WTC11 (cell line): Measurements from ENCODE around the gene FBXO33. TPM values are rescaled to one million over a fixed set of nuclear protein-coding genes. Genes with fewer than 3 reads are reported as not detected.

Experiments
- ATAC-seq: fragments of 200-7000 bp; cut with Tn5 transposase; 2 replicates; pipeline ENCODE4 v1.10.0; 2021; ENCODE audit warnings: mild to moderate bottlenecking, moderate library complexity
- CTCF ChIA-PET: fragments of 300-600 bp; sonication (Branson Sonifier 250); formaldehyde crosslinking; loops from one replicate; lab custom pipeline; 2021; ENCODE audit warnings: antibody characterized with exemption; lab: Charles Lee
- POLR2A ChIA-PET: fragments of 350-600 bp; sonication (Branson Sonifier 250); formaldehyde crosslinking; loops from one replicate; lab custom pipeline; 2021; ENCODE audit warnings: antibody characterized with exemption; lab: Charles Lee
- DNase-seq: peaks from one replicate; pipeline ENCODE4 v3.0.0; 2021; ENCODE audit warnings: low spot score
- H3K27ac Mint-ChIP-seq: 2 replicates; pipeline ENCODE4 v1.8.0; 2021; ENCODE audit warnings: mixed read lengths
- H3K27me3 Mint-ChIP-seq: 2 replicates; pipeline ENCODE4 v1.8.0; 2021; ENCODE audit warnings: low read depth, mild to moderate bottlenecking, moderate library complexity, mixed read lengths
- H3K36me3 Mint-ChIP-seq: 2 replicates; pipeline ENCODE4 v1.8.0; 2021; ENCODE audit warnings: mixed read lengths
- H3K4me1 Mint-ChIP-seq: 2 replicates; pipeline ENCODE4 v1.8.0; 2022; ENCODE audit warnings: mixed read lengths
- H3K4me3 Mint-ChIP-seq: 2 replicates; pipeline ENCODE4 v1.8.0; 2021; ENCODE audit warnings: mild to moderate bottlenecking, moderate library complexity, mixed read lengths
- H3K9me3 Mint-ChIP-seq: 2 replicates; pipeline ENCODE4 v1.8.0; 2021; ENCODE audit warnings: mixed read lengths
- FOXP1 ChIP-seq: sonication (generic); formaldehyde crosslinking; IDR thresholded peaks from 2 replicates; pipeline ENCODE4 v1.8.0; 2022; ENCODE audit warnings: missing genetic modification reagents, mild to moderate bottlenecking, moderate library complexity, borderline replicate concordance
- NFE2L1 ChIP-seq: sonication (generic); formaldehyde crosslinking; IDR thresholded peaks from 2 replicates; pipeline ENCODE4 v1.8.1; 2023; ENCODE audit warnings: missing genetic modification reagents
- NR1H2 ChIP-seq: sonication (generic); formaldehyde crosslinking; IDR thresholded peaks from 2 replicates; pipeline ENCODE4 v1.9.0; 2021; ENCODE audit warnings: mild to moderate bottlenecking, moderate library complexity, missing genetic modification reagents
- OVOL2 ChIP-seq: fragments of 250-450 bp; sonication (Bioruptor Pico); IDR thresholded peaks from 2 replicates; pipeline ENCODE4 v1.9.0; 2021; ENCODE audit warnings: mild to moderate bottlenecking, borderline replicate concordance
- TP53 ChIP-seq: sonication (generic); formaldehyde crosslinking; IDR thresholded peaks from 2 replicates; pipeline ENCODE4 v1.8.1; 2023; ENCODE audit warnings: mild to moderate bottlenecking, missing genetic modification reagents
- ZNF263 ChIP-seq: sonication (generic); formaldehyde crosslinking; IDR thresholded peaks from 2 replicates; pipeline ENCODE4 v1.8.1; 2022; ENCODE audit warnings: low read depth, mild to moderate bottlenecking, moderate library complexity, missing genetic modification reagents
- ZNF317 ChIP-seq: sonication (generic); formaldehyde crosslinking; IDR thresholded peaks from 2 replicates; pipeline ENCODE4 v1.8.1; 2023; ENCODE audit warnings: low read depth, mild to moderate bottlenecking, moderate library complexity, missing genetic modification reagents, borderline replicate concordance
- ZNF423 ChIP-seq: fragments of 250-450 bp; sonication (Bioruptor Pico); IDR thresholded peaks from 2 replicates; pipeline ENCODE4 v2.1.2; 2022; ENCODE audit warnings: mild to moderate bottlenecking, moderate library complexity
- total RNA-seq: library from RNA; stranded (reverse); gene quantifications from 3 replicates; pipeline ENCODE4 v1.2.3, GENCODE V29; 2021
- TF ChIP-seq, protein P1 (sequence below): sonication (generic); formaldehyde crosslinking; IDR thresholded peaks from 2 replicates; pipeline ENCODE4 v1.8.1; 2023; ENCODE audit warnings: mild to moderate bottlenecking, missing genetic modification reagents, moderate library complexity
- TF ChIP-seq, protein P2 (sequence below): sonication (generic); formaldehyde crosslinking; IDR thresholded peaks from 2 replicates; pipeline ENCODE4 v1.8.0; 2022; ENCODE audit warnings: mild to moderate bottlenecking, missing genetic modification reagents
- TF ChIP-seq, protein P3 (sequence below): sonication (generic); formaldehyde crosslinking; IDR thresholded peaks from 2 replicates; pipeline ENCODE4 v1.8.0; 2023; ENCODE audit warnings: missing genetic modification reagents
- TF ChIP-seq, protein P4 (sequence below): sonication (generic); formaldehyde crosslinking; IDR thresholded peaks from 2 replicates; pipeline ENCODE4 v1.8.1; 2023; ENCODE audit warnings: mild to moderate bottlenecking, missing genetic modification reagents
- TF ChIP-seq, protein P5 (sequence below): sonication (generic); formaldehyde crosslinking; IDR thresholded peaks from 2 replicates; pipeline ENCODE4 v1.8.1; 2022; ENCODE audit warnings: low read depth, missing genetic modification reagents, borderline replicate concordance
- TF ChIP-seq, protein P6 (sequence below): fragments of 250-450 bp; sonication (Bioruptor Pico); IDR thresholded peaks from 2 replicates; pipeline ENCODE4 v1.9.0; 2021; ENCODE audit warnings: mild to moderate bottlenecking
- TF ChIP-seq, protein P7 (sequence below): sonication (generic); formaldehyde crosslinking; IDR thresholded peaks from 2 replicates; pipeline ENCODE4 v1.8.0; 2023; ENCODE audit warnings: mild to moderate bottlenecking, missing genetic modification reagents

Gene FBXO33
- total RNA-seq, 1 experiment from 2014 or later, result 7.8 TPM

DNA sequence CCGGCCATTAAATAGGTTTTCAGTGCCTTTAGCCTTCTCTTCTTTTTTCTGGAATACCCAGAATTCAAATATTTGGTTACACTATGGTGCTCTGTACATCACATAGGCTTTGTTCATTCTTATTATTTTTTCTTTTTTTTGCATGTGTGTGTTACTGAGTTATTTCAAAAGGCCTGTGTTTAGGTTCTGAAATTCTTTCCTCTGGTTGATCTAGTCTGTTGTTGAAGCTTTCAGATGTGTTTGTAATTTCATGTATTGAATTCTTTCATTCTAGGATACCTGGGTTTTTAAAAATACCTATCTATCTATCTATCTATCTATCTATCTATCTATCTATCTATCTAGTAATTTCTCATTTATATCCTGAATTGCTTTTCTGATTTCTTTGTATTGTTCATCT is 66.9 kb downstream of the FBXO33 start:
- ATAC-seq (no peak), DNase-seq (no peak)
- CTCF ChIA-PET, result interaction anchor here (1.1 kb wide), 1 partner anchor 134 kb away, joined by 3 read pairs; no protein-coding TSS in a partner anchor
- POLR2A ChIA-PET, result no interaction called here
- peaks cover 22% of the 10 kb centered on the region for H3K36me3 Mint-ChIP-seq
- H3K27me3 Mint-ChIP-seq, result no peaks in the 10 kb centered on the region
- H3K4me3 Mint-ChIP-seq, result no peak overlapping the region
- no peak overlapping the region for H3K27ac Mint-ChIP-seq
- peaks cover 35% of the 10 kb centered on the region for H3K4me1 Mint-ChIP-seq
- TF ChIP-seq, protein P1, sequence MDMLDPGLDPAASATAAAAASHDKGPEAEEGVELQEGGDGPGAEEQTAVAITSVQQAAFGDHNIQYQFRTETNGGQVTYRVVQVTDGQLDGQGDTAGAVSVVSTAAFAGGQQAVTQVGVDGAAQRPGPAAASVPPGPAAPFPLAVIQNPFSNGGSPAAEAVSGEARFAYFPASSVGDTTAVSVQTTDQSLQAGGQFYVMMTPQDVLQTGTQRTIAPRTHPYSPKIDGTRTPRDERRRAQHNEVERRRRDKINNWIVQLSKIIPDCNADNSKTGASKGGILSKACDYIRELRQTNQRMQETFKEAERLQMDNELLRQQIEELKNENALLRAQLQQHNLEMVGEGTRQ, result no peak
- TF ChIP-seq, protein P2, sequence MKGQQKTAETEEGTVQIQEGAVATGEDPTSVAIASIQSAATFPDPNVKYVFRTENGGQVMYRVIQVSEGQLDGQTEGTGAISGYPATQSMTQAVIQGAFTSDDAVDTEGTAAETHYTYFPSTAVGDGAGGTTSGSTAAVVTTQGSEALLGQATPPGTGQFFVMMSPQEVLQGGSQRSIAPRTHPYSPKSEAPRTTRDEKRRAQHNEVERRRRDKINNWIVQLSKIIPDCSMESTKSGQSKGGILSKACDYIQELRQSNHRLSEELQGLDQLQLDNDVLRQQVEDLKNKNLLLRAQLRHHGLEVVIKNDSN (CRISPR knock-in tag), result no peak
- TF ChIP-seq ZNF423 (CRISPR knock-in tag) (no peak), OVOL2 (no peak), ZNF263 (CRISPR knock-in tag) (no peak), ZNF317 (CRISPR knock-in tag) (no peak), FOXP1 (CRISPR knock-in tag) (no peak), NR1H2 (CRISPR knock-in tag) (no peak), TP53 (CRISPR knock-in tag) (no peak), NFE2L1 (CRISPR knock-in tag) (no peak)
- TF ChIP-seq, protein P3, sequence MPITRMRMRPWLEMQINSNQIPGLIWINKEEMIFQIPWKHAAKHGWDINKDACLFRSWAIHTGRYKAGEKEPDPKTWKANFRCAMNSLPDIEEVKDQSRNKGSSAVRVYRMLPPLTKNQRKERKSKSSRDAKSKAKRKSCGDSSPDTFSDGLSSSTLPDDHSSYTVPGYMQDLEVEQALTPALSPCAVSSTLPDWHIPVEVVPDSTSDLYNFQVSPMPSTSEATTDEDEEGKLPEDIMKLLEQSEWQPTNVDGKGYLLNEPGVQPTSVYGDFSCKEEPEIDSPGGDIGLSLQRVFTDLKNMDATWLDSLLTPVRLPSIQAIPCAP, result no peak
- TF ChIP-seq, protein P4, sequence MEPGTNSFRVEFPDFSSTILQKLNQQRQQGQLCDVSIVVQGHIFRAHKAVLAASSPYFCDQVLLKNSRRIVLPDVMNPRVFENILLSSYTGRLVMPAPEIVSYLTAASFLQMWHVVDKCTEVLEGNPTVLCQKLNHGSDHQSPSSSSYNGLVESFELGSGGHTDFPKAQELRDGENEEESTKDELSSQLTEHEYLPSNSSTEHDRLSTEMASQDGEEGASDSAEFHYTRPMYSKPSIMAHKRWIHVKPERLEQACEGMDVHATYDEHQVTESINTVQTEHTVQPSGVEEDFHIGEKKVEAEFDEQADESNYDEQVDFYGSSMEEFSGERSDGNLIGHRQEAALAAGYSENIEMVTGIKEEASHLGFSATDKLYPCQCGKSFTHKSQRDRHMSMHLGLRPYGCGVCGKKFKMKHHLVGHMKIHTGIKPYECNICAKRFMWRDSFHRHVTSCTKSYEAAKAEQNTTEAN, result no peak
- TF ChIP-seq, protein P5, sequence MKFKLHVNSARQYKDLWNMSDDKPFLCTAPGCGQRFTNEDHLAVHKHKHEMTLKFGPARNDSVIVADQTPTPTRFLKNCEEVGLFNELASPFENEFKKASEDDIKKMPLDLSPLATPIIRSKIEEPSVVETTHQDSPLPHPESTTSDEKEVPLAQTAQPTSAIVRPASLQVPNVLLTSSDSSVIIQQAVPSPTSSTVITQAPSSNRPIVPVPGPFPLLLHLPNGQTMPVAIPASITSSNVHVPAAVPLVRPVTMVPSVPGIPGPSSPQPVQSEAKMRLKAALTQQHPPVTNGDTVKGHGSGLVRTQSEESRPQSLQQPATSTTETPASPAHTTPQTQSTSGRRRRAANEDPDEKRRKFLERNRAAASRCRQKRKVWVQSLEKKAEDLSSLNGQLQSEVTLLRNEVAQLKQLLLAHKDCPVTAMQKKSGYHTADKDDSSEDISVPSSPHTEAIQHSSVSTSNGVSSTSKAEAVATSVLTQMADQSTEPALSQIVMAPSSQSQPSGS (CRISPR knock-in tag), result no peak
- TF ChIP-seq, protein P6, sequence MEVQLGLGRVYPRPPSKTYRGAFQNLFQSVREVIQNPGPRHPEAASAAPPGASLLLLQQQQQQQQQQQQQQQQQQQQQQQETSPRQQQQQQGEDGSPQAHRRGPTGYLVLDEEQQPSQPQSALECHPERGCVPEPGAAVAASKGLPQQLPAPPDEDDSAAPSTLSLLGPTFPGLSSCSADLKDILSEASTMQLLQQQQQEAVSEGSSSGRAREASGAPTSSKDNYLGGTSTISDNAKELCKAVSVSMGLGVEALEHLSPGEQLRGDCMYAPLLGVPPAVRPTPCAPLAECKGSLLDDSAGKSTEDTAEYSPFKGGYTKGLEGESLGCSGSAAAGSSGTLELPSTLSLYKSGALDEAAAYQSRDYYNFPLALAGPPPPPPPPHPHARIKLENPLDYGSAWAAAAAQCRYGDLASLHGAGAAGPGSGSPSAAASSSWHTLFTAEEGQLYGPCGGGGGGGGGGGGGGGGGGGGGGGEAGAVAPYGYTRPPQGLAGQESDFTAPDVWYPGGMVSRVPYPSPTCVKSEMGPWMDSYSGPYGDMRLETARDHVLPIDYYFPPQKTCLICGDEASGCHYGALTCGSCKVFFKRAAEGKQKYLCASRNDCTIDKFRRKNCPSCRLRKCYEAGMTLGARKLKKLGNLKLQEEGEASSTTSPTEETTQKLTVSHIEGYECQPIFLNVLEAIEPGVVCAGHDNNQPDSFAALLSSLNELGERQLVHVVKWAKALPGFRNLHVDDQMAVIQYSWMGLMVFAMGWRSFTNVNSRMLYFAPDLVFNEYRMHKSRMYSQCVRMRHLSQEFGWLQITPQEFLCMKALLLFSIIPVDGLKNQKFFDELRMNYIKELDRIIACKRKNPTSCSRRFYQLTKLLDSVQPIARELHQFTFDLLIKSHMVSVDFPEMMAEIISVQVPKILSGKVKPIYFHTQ (CRISPR knock-in tag), result no peak
- TF ChIP-seq, protein P7, sequence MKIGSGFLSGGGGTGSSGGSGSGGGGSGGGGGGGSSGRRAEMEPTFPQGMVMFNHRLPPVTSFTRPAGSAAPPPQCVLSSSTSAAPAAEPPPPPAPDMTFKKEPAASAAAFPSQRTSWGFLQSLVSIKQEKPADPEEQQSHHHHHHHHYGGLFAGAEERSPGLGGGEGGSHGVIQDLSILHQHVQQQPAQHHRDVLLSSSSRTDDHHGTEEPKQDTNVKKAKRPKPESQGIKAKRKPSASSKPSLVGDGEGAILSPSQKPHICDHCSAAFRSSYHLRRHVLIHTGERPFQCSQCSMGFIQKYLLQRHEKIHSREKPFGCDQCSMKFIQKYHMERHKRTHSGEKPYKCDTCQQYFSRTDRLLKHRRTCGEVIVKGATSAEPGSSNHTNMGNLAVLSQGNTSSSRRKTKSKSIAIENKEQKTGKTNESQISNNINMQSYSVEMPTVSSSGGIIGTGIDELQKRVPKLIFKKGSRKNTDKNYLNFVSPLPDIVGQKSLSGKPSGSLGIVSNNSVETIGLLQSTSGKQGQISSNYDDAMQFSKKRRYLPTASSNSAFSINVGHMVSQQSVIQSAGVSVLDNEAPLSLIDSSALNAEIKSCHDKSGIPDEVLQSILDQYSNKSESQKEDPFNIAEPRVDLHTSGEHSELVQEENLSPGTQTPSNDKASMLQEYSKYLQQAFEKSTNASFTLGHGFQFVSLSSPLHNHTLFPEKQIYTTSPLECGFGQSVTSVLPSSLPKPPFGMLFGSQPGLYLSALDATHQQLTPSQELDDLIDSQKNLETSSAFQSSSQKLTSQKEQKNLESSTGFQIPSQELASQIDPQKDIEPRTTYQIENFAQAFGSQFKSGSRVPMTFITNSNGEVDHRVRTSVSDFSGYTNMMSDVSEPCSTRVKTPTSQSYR (CRISPR knock-in tag), result no peak
- H3K9me3 Mint-ChIP-seq, result peaks cover 22% of the 10 kb centered on the region
